HG03175 (cell line): ENCODE measurements around the gene RAPGEF1.

Experiments used
- ATAC-seq: cut with Tn5 transposase; IDR thresholded peaks from one replicate; pipeline ENCODE4 v1.9.1; 2021; ENCODE audit warnings: mild to moderate bottlenecking, moderate library complexity; ENCODE audit not compliant: unreplicated experiment

RAPGEF1 gene

GRCh38 chr9:131707733-131708157, 32.1 kb downstream of the RAPGEF1 start:
- ATAC-seq = peak; percentile 30

DNA sequence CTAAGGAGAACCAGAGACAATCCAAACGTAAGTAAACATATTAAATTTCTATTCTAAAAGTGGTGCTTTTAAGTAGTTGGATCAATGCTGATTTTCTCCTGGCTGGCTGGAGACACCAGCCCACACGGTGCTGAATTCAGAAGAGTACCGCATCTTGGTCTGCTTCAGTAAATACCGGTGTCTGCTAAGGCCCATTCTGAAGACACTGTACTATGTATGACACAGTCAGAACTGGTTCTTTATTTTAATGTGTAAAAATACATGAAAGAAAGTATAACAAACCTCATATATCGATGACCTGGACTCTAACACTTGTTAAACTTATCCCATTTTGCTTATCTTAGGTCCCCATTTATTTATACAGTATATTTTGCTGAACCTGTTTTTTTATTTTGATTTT, 32.8 kb downstream of the RAPGEF1 start:
- ATAC-seq = no peak

DNA sequence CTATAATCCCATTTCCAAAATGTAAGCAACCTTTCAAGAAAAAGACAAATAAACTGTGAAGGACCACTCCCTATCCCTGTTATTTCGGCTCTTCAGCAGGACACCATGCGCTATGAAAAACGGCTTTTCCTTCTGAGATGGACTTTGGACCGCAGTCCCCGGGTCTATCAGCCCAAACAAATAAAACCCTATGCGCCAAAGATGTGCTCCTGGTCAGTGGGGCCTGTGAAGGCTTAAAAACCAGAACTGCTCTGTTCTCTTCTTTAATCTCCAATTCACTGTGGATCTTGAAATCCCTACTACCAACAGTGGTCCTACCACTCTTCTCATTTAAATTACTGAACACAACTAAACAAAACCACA, 33.3 kb downstream of the RAPGEF1 start:
- no peak for ATAC-seq

GRCh38 chr9:131704988-131705387, 34.9 kb downstream of the RAPGEF1 start:
- ATAC-seq = no peak

GRCh38 chr9:131704141-131704983, 35.5 kb downstream of the RAPGEF1 start:
- ATAC-seq = no peak

DNA sequence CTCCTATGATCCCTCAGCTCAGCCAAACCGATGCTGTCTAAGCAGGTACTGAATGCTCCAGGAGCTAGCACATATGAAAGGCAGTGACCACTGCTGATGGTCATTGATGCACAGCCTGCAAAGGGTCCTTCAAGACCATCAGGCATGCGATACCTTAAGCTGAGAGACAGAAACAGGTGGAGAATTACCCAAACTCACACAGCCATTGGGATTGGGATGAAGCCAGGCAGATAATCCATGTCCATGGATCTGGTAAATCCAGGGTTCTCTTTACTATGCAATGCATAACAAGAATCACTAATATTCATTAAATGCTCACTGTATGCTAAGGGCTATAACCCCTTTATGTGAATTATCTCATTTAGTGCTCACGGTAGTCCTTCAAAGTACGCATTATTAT, 36.2 kb downstream of the RAPGEF1 start:
- no peak for ATAC-seq

- ATAC-seq = no peak
Observed at GRCh38 chr9:131702911-131703310, 37.0 kb downstream of the RAPGEF1 start.

GRCh38 chr9:131701789-131702337, 38.0 kb downstream of the RAPGEF1 start:
- no peak for ATAC-seq

DNA sequence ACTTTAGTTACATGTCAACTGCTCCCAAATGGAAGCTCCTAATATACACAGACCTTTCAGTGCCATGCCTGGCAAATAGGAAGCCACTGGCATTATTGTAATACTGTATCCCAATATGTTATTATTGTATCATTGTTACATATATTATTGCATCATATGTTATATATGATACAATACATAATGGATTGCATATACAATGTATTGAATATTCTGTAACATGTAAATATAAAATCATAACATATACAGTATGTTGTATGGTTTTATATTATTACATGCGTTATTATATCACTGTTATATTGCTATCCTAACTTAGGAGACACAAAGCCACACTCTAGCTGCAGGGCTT, 38.5 kb downstream of the RAPGEF1 start:
- ATAC-seq = no peak

DNA sequence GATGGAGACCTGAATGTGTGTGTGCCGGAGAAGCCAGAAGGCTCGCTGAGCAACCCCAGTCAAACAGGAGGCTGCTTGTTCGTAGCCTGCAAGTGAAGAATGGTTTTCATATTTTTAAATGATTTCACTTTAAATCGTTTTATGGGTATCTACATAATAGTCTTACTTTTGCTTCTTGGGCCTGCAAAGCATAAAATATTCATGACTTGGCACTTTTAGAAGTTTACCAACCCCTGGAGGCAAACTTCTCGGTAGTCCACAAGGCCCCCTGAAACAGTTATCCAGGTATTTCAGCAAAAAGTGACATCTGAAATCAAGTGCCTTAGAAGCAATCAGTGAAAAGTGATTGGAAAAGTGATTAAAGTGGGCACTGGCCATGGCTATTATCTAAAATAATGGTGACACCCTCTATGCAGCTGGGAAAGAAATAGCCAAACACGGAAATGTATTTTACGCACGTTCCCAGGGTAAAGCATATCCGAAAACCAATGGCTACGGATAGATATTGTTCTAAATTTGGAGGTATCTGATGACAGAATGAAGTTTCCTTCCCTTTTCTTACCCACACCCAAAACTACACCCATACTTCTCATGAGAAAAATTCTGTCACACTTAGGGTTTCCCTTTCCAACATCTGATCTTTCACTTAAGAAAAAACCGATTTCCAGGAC, 39.0 kb downstream of the RAPGEF1 start:
- ATAC-seq = no peak

GRCh38 chr9:131700076-131700475, 39.8 kb downstream of the RAPGEF1 start:
- ATAC-seq = no peak

- no peak for ATAC-seq
Observed at GRCh38 chr9:131698618-131698985, 41.3 kb downstream of the RAPGEF1 start.

DNA sequence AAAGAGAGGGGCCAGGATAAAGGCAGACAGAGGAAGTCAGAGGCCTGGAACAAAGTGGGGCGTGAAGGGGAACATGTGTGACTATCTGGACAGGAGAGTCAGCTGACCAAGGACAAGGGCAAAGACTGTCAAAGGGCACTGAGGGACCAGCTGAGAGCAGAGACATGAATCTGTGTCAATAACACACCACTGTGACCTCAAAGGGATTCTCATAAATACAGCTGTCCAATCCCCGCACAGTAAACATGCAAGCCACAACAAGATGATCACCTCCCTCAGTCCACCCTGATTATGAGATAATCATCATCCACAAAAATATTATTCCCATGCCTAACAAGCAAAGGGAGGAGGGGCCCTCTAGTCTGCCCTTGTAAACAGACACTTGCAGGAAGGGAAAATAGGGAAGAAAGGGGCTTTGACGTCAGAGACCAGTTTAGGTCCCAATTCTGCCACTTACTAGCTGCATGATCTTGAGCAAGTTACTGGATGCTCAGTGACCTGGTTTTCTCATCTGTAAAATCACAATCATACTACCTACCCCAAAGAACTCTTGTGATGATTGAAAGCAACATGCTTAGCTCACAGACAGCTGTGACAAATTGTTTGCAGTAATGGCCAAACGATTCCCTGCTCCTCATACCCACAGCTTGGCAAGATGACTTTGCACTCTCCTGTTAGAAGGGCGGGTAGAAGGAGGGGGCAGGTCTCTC, 41.8 kb downstream of the RAPGEF1 start:
- no peak for ATAC-seq

- no peak for ATAC-seq
Observed at GRCh38 chr9:131697097-131697496, 42.8 kb downstream of the RAPGEF1 start.

- no peak for ATAC-seq
Observed at GRCh38 chr9:131695836-131696460, 43.9 kb downstream of the RAPGEF1 start.

DNA sequence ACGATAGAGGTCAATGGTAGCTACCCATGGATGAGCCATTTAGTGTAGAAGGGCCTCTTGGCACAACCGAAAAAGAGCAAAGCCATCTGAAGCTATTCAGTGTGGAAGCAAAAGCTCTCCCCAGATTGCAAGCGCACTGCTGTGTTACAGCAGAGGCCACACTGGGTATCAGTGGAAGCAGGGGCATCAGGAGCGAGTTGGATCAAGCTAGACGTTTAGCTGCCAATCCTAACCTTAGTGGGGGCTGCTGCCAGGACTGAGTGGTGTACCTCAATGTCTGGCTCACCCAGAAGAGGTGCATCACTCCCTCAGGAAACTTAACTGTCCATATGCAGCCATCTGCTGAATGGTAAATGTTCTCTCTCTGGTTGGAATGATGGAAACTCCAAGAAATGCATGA, 44.5 kb downstream of the RAPGEF1 start:
- no peak for ATAC-seq

DNA sequence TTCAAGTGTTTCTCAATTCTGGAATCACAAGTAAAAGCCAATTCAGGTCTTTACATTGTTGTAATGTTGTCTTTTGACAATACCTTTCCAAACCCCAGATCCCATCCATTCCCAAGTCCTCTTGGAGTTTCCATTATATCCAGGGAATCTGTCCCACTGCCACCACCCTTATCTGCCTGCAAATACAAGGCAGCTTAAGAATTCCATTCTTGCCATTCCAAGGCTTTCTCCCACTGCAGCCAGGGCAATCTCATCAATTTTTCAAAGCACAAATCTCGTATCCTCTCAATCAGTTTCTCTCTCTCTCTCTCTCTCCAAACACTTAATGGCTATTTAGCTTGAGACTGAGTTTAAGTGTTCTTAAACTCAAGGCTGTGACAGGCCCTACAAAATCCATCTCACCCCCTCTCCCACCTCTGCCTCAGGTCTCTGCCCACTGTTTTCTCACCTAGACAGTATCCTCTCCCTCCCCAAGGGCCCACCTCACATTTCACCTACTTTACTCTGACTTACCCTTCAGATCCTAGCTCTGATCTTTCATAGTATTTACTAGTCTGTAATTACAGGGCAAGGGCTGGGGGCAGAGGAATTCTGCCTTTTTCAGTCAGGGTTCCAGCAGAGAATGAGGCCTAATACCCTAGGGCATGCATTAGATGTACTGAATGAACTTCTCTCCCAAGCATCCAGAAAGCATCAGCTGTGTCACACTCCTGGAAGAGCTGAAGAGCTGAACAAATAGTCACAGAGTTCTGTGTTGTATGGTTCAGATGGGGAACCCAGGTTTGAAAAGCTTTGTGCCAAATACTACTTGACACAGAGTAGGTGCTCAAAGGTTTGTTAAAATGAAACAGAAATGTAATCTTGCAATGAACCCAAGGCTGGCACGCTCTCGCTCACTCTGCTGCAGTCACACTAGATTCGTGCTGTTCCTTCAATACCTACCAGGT, 46.0 kb downstream of the RAPGEF1 start:
- no peak for ATAC-seq

DNA sequence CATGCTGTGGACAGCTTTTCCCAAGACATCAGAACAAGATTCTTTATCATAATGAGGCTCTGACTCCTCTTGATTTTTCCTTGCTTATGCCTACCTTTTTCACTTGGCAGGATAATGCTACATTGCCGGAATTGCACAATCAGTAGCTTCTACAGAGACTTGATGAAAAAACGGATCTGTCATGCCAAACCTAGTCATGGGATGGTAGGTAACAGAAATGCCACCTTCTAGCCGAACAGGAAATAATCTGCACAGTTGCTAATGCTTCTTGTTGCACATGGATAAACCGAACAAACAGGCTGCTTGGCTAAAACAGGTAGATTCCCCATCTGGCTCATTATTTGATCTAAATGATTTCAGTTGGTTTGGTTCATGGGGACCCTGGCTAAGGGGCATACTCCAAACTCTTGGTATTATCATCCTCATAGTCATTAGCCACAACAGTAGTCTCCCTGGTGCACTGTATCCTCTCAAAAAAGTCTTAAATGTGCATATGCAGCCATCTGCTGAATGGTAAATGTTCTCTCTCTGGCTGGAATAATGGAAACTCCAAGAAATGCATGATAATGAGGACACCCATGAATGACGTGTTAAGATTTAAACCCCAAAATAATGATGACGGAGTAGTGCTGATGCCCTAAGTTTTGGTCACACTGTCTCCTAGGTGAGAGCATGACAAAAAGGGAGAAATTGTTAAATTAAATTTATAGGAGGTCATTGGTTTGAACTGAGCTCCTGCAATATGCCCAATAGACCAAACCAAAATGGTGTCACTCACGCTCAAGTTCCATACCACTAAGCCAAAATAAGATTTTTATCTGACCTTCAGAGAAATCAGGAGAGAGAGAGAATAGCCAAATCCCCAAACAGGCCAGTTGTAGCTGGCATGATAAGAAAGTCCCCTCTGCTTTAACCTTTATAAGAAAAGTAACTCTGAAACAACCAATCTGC, 47.0 kb downstream of the RAPGEF1 start:
- no peak for ATAC-seq
